HepG2 (cell line): ENCODE data around the gene PARP1. TPM values are rescaled to one million over a fixed set of nuclear protein-coding genes. Genes with fewer than 3 reads are reported as not detected.

Experiments
- ATAC-seq: fragments of 200-7000 bp; cut with Tn5 transposase; 3 replicates; pipeline ENCODE4 v1.9.1; 2020; ENCODE audit warnings: mild to moderate bottlenecking, moderate library complexity
- BruUV-seq: library from RNA; stranded (reverse); fragments of 400-500 nt; replicated peaks from 2 replicates; lab custom pipeline; 2021; lab: Mats Ljungman, UMichigan
- CTCF ChIA-PET: fragments of 300-600 bp; formaldehyde crosslinking; extraction: SDS; loops from one replicate; lab custom pipeline; 2021; ENCODE audit warnings: low total read pairs, inconsistent platforms, low intra/inter-chr PET ratio; lab: Yijun Ruan, JAX
- POLR2A ChIA-PET: fragments of 350-600 bp; sonication (Branson Sonifier 250); formaldehyde crosslinking; loops from one replicate; lab custom pipeline; 2020; ENCODE audit warnings: antibody characterized with exemption, inconsistent platforms; lab: Yijun Ruan, JAX
- DNase-seq: peaks from one replicate; pipeline ENCODE4 v3.0.0-alpha.2; 2015; ENCODE audit warnings: low spot score
- FAIRE-seq: peaks from 3 replicates; lab custom pipeline; 2011; peaks lifted over from hg19 to GRCh38; lab: Jason Lieb, UNC
- H2AFZ ChIP-seq: one replicate; pipeline ENCODE4 v1.6.1; 2011; ENCODE audit warnings: low read length, inconsistent platforms
- H3K27ac ChIP-seq: fragments of 300-600 bp; 3 replicates; pipeline ENCODE4 v1.8.0; 2011; ENCODE audit warnings: mixed run types, mild to moderate bottlenecking, mixed read lengths, low read length, inconsistent platforms; ENCODE audit not compliant: insufficient read depth; ENCODE audit errors: extremely low read length
- H3K27me3 ChIP-seq, 2 experiments: fragments of 200-600 bp in 1 of 2; 2 replicates in 1 of 2; 3 replicates in 1 of 2; pipeline versions ENCODE4 v1.6.0 to v1.8.0; 2011; ENCODE audit warnings: low read length in 2 of 2, mild to moderate bottlenecking in 2 of 2, moderate library complexity in 2 of 2, inconsistent platforms in 1 of 2; ENCODE audit not compliant: insufficient read depth in 2 of 2, control insufficient read depth in 1 of 2
- H3K36me3 ChIP-seq, 2 experiments: fragments of 200-600 bp in 1 of 2; replicated peaks in 1 of 2; 2 replicates in 1 of 2; 3 replicates in 1 of 2; pipeline versions ENCODE4 v1.5.1 to v1.8.0; 2011; ENCODE audit warnings: low read length in 2 of 2, inconsistent platforms in 1 of 2; ENCODE audit not compliant: insufficient read depth in 2 of 2, control insufficient read depth in 1 of 2
- H3K4me1 ChIP-seq: 2 replicates; pipeline ENCODE4 v1.5.1; 2012; ENCODE audit warnings: low read length, inconsistent platforms; ENCODE audit not compliant: insufficient read depth
- H3K4me2 ChIP-seq: 2 replicates; pipeline ENCODE4 v1.6.0; 2011; ENCODE audit warnings: low read depth, low read length, inconsistent platforms
- H3K4me3 ChIP-seq, 3 experiments: fragments of 200-600 bp in 1 of 3; sonication (generic), shearing (Covaris generic) in 1 of 3; replicated peaks in 1 of 3; 2 replicates each; pipeline ENCODE4 v1.5.1; 2011 to 2016; ENCODE audit warnings: low read length in 3 of 3, inconsistent platforms in 2 of 3, low read depth in 2 of 3, mild to moderate bottlenecking in 2 of 3, control low read depth in 1 of 3, mixed read lengths in 1 of 3; ENCODE audit not compliant: insufficient read depth in 1 of 3
- H3K79me2 ChIP-seq: one replicate; pipeline ENCODE4 v1.6.1; 2011; ENCODE audit warnings: low read length, inconsistent platforms; ENCODE audit not compliant: insufficient read depth
- H3K9ac ChIP-seq: 2 replicates; pipeline ENCODE4 v1.6.0; 2011; ENCODE audit warnings: mild to moderate bottlenecking, low read depth, low read length, inconsistent platforms; ENCODE audit not compliant: insufficient read depth
- H3K9me3 ChIP-seq: 2 replicates; pipeline ENCODE4 v1.5.1; 2012; ENCODE audit warnings: mild to moderate bottlenecking, low read length
- H4K20me1 ChIP-seq: 2 replicates; pipeline ENCODE4 v1.6.0; 2011; ENCODE audit warnings: inconsistent platforms, mild to moderate bottlenecking, low read length, moderate library complexity; ENCODE audit not compliant: insufficient read depth
- ZNF143 ChIP-seq: sonication (generic); formaldehyde crosslinking; IDR thresholded peaks from 2 replicates; pipeline ENCODE4 v1.4.0; 2020; ENCODE audit warnings: missing genetic modification reagents
- ZNF652 ChIP-seq: IDR thresholded peaks from 2 replicates; pipeline ENCODE4 v1.6.1; 2016; ENCODE audit warnings: low read depth, borderline replicate concordance
- ZSCAN9 ChIP-seq: IDR thresholded peaks from 2 replicates; pipeline ENCODE4 v1.6.1; 2016; ENCODE audit warnings: borderline replicate concordance
- WGBS: methylation state at CpG from one replicate; pipeline ENCODE4 v1.1.6; 2017; ENCODE audit warnings: low lambda C conversion rate; 5-methylcytosine and 5-hydroxymethylcytosine counted together
- in situ Hi-C: cut with HindIII; loops from 2 replicates; pipeline ENCODE4 v1.10.0; 2017; ENCODE audit warnings: low pct_unique_long_range_greater_than_20kb; ENCODE audit not compliant: extremely low pct_ligation_motif_present
- intact Hi-C: fragments of 100-400 bp; cut with micrococcal nuclease; formaldehyde crosslinking; loops from one replicate; pipeline ENCODE4 v1.10.0; 2022; ENCODE audit not compliant: unreplicated experiment
- polyA plus RNA-seq, 8 experiments: library from polyadenylated mRNA; depleted of rRNA in 3 of 8; stranded (reverse) in 7 of 8; unstranded in 1 of 8; fragments of >200 nt; fragmentation: Illumina TruSeq in 4 of 8; extraction: Trizol in 4 of 8; gene quantifications; 2 replicates each; pipeline versions ENCODE4 v1.2.1 to v1.2.3, GENCODE V29; 2011 to 2016; ENCODE audit warnings: low read depth in 4 of 8, missing spikeins in 1 of 8, mixed read lengths in 1 of 8; ENCODE audit not compliant: insufficient read depth in 1 of 8
- total RNA-seq, 5 experiments: library from RNA; depleted of rRNA; stranded (reverse); fragments of >200 nt; fragmentation: Illumina TruSeq; extraction: Trizol; gene quantifications; 2 replicates each; pipeline ENCODE4 v1.2.3, GENCODE V29; 2016; ENCODE audit warnings: low read depth in 1 of 5
- TF ChIP-seq, protein P1 (sequence below): sonication (generic); formaldehyde crosslinking; IDR thresholded peaks from 2 replicates; pipeline ENCODE4 v1.4.0; 2020; ENCODE audit warnings: missing genetic modification reagents, borderline replicate concordance
- TF ChIP-seq, protein P2 (sequence below): sonication (generic); formaldehyde crosslinking; IDR thresholded peaks from 2 replicates; pipeline ENCODE4 v1.8.1; 2023; ENCODE audit warnings: mild to moderate bottlenecking, missing genetic modification reagents

The PARP1 gene
- total and polyA plus RNA-seq, 2 of the 13 experiments (the other 11 are each of a cell fraction or from before 2014, with no cell fraction given), result 50.1 to 85.2 TPM

DNA sequence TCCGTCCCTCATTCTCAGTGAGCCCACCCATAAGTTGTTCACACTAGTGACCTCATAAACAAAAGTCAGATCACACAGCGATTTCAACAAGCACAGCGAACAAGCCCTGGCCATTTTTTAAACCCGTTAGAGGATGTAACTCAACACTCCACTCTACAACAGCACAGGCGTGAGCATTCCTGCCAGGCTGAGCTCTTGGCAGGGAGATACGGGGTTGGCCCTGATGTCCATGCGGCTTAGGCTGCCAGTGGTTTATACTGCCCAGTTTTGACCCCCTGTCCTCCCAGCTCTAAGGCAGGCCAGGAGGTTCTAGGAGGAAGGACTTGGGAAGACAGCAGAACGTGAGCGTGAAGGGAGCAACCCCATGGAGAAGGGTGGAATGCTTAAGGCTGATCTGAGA is 35.0 kb downstream of the PARP1 start (continued):
- TF ChIP-seq ZNF652 (CRISPR knock-in tag) (no peak), ZSCAN9 (no peak)
- TF ChIP-seq, all 625 proteins: peak for 0

DNA sequence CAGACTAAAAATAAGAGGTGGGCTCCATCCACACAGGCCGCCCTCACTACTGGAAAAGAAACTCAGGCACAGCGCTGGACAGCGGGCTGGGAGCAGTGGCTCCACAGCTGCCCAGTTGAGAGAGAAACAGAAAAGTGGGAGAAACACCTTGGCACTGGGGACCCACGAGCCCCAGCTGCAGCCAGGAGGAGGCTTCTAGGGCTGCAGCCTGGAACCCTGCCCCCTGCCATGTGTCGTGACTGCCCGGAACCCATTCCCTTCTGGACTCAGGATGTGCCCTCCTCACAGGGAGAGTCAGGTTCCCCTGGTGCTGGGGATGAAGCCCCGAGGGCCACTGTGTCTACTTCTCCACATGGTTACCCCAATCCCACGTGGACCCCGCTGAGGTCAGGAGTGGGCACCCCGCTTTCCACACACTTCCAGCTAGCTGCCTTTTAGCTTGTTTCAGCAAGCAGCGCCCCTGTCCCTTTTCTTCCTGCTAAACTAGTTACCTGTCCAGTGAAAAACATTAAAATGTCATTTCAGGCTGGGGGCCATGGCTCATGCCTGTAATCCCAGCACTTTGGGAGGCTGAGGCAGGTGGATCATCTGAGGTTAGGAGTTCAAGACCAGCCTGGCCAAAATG is 35.9 kb downstream of the PARP1 start:
- BruUV-seq, result no TSS peak
- in situ Hi-C loops (no loop called here), intact Hi-C loops (no loop called here)
- no peak for ATAC-seq
- H3K4me3 ChIP-seq, result no peak overlapping the region
- FAIRE-seq, result no peak
- no peaks in the 10 kb centered on the region for H3K79me2 ChIP-seq
- no peak for DNase-seq
- TF ChIP-seq, protein P1, sequence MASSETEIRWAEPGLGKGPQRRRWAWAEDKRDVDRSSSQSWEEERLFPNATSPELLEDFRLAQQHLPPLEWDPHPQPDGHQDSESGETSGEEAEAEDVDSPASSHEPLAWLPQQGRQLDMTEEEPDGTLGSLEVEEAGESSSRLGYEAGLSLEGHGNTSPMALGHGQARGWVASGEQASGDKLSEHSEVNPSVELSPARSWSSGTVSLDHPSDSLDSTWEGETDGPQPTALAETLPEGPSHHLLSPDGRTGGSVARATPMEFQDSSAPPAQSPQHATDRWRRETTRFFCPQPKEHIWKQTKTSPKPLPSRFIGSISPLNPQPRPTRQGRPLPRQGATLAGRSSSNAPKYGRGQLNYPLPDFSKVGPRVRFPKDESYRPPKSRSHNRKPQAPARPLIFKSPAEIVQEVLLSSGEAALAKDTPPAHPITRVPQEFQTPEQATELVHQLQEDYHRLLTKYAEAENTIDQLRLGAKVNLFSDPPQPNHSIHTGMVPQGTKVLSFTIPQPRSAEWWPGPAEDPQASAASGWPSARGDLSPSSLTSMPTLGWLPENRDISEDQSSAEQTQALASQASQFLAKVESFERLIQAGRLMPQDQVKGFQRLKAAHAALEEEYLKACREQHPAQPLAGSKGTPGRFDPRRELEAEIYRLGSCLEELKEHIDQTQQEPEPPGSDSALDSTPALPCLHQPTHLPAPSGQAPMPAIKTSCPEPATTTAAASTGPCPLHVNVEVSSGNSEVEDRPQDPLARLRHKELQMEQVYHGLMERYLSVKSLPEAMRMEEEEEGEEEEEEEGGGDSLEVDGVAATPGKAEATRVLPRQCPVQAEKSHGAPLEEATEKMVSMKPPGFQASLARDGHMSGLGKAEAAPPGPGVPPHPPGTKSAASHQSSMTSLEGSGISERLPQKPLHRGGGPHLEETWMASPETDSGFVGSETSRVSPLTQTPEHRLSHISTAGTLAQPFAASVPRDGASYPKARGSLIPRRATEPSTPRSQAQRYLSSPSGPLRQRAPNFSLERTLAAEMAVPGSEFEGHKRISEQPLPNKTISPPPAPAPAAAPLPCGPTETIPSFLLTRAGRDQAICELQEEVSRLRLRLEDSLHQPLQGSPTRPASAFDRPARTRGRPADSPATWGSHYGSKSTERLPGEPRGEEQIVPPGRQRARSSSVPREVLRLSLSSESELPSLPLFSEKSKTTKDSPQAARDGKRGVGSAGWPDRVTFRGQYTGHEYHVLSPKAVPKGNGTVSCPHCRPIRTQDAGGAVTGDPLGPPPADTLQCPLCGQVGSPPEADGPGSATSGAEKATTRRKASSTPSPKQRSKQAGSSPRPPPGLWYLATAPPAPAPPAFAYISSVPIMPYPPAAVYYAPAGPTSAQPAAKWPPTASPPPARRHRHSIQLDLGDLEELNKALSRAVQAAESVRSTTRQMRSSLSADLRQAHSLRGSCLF (CRISPR knock-in tag), result no peak
- TF ChIP-seq ZNF143 (CRISPR knock-in tag), result no peak
- TF ChIP-seq, protein P2, sequence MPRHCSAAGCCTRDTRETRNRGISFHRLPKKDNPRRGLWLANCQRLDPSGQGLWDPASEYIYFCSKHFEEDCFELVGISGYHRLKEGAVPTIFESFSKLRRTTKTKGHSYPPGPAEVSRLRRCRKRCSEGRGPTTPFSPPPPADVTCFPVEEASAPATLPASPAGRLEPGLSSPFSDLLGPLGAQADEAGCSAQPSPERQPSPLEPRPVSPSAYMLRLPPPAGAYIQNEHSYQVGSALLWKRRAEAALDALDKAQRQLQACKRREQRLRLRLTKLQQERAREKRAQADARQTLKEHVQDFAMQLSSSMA, result no peak
- no peak overlapping the region for H2AFZ ChIP-seq
- H3K4me1 ChIP-seq, result no peaks in the 10 kb centered on the region
- CTCF ChIA-PET, result no interaction called here
- no peaks in the 10 kb centered on the region for H3K9me3 ChIP-seq
- no peak overlapping the region for H3K4me2 ChIP-seq
- POLR2A ChIA-PET, result no interaction called here
- WGBS, result 96% methylated on average over 8 of the region's 11 CpGs
- H3K36me3 ChIP-seq, result peaks cover 37 to 90% of the 10 kb centered on the region in 2 experiments
- no peaks in the 10 kb centered on the region for H3K27me3 ChIP-seq
- H3K9ac ChIP-seq, result no peak overlapping the region
- H4K20me1 ChIP-seq, result no peaks in the 10 kb centered on the region
- H3K27ac ChIP-seq, result no peak overlapping the region
